Vagina (tissue), 2 donors: ENCODE measurements around the gene MYO7A.

Experiments used
- POLR2A ChIP-seq, 2 donors: fragments of 450-650 bp; IDR thresholded peaks; one replicate each; pipeline ENCODE4 v1.6.1; 2017; ENCODE audit warnings: antibody characterized with exemption in 2 of 2, mild to moderate bottlenecking in 2 of 2, moderate library complexity in 2 of 2
- POLR2AphosphoS5 ChIP-seq, 2 donors: sonication (generic); formaldehyde crosslinking; IDR thresholded peaks; one replicate each; pipeline ENCODE4 v1.9.0; 2017; ENCODE audit warnings: antibody characterized with exemption in 2 of 2, mild to moderate bottlenecking in 2 of 2, low read depth in 1 of 2; ENCODE audit not compliant: insufficient read depth in 1 of 2
- TF ChIP-seq, protein P1 (sequence below), 3 experiments: fragments of 450-650 bp in 2 of 3; fragments of 200-600 bp in 1 of 3; sonication (generic) in 1 of 3; IDR thresholded peaks; one replicate each; pipeline ENCODE4 v1.5.1; 2017 to 2019; ENCODE audit warnings: antibody characterized with exemption in 3 of 3, mild to moderate bottlenecking in 2 of 3, moderate library complexity in 2 of 3

DNA sequence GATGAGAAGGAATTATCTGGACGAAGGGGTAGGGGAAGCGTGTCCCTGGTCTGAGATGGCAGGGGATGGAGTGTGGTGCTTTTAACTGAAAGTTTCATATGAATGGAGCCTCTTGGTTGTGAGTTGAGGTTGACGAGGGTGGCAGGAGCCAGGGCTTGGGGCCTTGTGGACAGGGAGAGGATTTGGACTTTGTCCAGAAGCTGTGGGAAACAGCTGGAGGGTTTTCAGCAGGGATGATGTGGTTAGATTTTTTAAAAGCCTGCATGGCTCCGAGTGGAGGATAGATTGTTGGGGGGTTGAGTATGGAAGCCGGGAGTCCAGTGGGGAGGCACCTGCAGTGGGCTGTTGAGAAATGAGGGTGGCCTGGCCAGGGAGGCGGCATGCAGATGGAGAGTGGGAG is 24.8 kb downstream of the MYO7A start:
- TF ChIP-seq, protein P1, sequence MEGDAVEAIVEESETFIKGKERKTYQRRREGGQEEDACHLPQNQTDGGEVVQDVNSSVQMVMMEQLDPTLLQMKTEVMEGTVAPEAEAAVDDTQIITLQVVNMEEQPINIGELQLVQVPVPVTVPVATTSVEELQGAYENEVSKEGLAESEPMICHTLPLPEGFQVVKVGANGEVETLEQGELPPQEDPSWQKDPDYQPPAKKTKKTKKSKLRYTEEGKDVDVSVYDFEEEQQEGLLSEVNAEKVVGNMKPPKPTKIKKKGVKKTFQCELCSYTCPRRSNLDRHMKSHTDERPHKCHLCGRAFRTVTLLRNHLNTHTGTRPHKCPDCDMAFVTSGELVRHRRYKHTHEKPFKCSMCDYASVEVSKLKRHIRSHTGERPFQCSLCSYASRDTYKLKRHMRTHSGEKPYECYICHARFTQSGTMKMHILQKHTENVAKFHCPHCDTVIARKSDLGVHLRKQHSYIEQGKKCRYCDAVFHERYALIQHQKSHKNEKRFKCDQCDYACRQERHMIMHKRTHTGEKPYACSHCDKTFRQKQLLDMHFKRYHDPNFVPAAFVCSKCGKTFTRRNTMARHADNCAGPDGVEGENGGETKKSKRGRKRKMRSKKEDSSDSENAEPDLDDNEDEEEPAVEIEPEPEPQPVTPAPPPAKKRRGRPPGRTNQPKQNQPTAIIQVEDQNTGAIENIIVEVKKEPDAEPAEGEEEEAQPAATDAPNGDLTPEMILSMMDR (IDR thresholded peaks at IDR 0.05): no peak
- TF ChIP-seq POLR2AphosphoS5 (IDR thresholded peaks at IDR 0.05; ENCODE audit: insufficient read depth in 1 of 2, low read depth in 1 of 2) (no peak), POLR2A (IDR thresholded peaks at IDR 0.05) (no peak)
